Body of pancreas (tissue), 4 donors: ENCODE results near the gene EMP3. TPM values are rescaled to one million over a fixed set of nuclear protein-coding genes. Genes with fewer than 3 reads are reported as not detected.
"Not testable (repeated sequence)": the region's sequence is repeated elsewhere in the genome, so short reads cannot be mapped to it uniquely, and the experiment has no call there.

ENCODE experiments used
- ATAC-seq: fragments of 150-250 bp; one replicate; pipeline ENCODE4 v1.9.1; 2016
- DNase-seq, 4 donors: peaks; one replicate each; pipeline ENCODE4 v3.0.0-alpha.2; 2019
- H3K27ac ChIP-seq, 4 donors: fragments of 200-600 bp; sonication (generic); 1 replicate in 3 of 4; 2 replicates in 1 of 4; pipeline versions ENCODE4 v1.5.1 to v1.6.1; 2016 to 2019; ENCODE audit warnings: mild to moderate bottlenecking in 1 of 4, mixed read lengths in 1 of 4, moderate library complexity in 1 of 4
- H3K27me3 ChIP-seq, 2 donors: fragments of 200-600 bp; sonication (generic); one replicate each; pipeline ENCODE4 v1.6.0; 2016; ENCODE audit warnings: mild to moderate bottlenecking in 1 of 2
- H3K36me3 ChIP-seq, 2 donors: fragments of 200-600 bp; sonication (generic); replicated peaks in 1 of 2; 2 replicates each; pipeline ENCODE4 v1.5.1; 2016; ENCODE audit warnings: low read depth in 2 of 2; ENCODE audit not compliant: insufficient read depth in 1 of 2
- H3K4me1 ChIP-seq: fragments of 200-600 bp; sonication (generic); one replicate; pipeline ENCODE4 v1.6.0; 2016
- H3K4me3 ChIP-seq, 2 donors: fragments of 200-600 bp; sonication (generic); 1 replicate in 1 of 2; 2 replicates in 1 of 2; pipeline ENCODE4 v1.5.1; 2016 to 2019
- H3K9me3 ChIP-seq, 3 donors: fragments of 200-600 bp; sonication (generic); 1 replicate in 2 of 3; 2 replicates in 1 of 3; pipeline ENCODE4 v1.5.1; 2016
- POLR2A ChIP-seq, 3 donors: fragments of 450-650 bp; IDR thresholded peaks; one replicate each; pipeline ENCODE4 v1.6.1; 2016; ENCODE audit warnings: antibody characterized with exemption in 3 of 3, mild to moderate bottlenecking in 2 of 3
- WGBS, 2 donors: methylation state at CpG; one replicate each; pipeline ENCODE4 v1.1.5; 2017; 5-methylcytosine and 5-hydroxymethylcytosine counted together
- intact Hi-C: fragments of 100-400 bp; cut with DNase I; formaldehyde crosslinking; loops from one replicate; pipeline ENCODE4 v1.15.1; 2023
- total RNA-seq, 2 donors: library from RNA; depleted of rRNA; stranded (reverse); fragments of >200 nt; gene quantifications; one replicate each; pipeline ENCODE4 v1.1.0, GENCODE V29; 2016
- TF ChIP-seq, protein P1 (sequence below), 7 experiments: fragments of 450-650 bp in 4 of 7; fragments of 200-600 bp in 3 of 7; sonication (generic) in 3 of 7; IDR thresholded peaks; one replicate each; pipeline ENCODE4 v1.5.1; 2016 to 2019; ENCODE audit warnings: antibody characterized with exemption in 7 of 7

EMP3 gene
- total RNA-seq, 2 donors from 2014 or later, result 2.6 to 7.0 TPM

GRCh38 chr19:48303367-48303766 lies 22.0 kb upstream of the EMP3 start:
- no peaks in the 10 kb centered on the region for H3K9me3 ChIP-seq
- intact Hi-C loops, result no loop called here
- no peak overlapping the region for H3K27ac ChIP-seq
- H3K4me3 ChIP-seq, result no peak overlapping the region
- DNase-seq, result no peak
- H3K27me3 ChIP-seq, result no peaks in the 10 kb centered on the region
- H3K4me1 ChIP-seq, result no peaks in the 10 kb centered on the region
- ATAC-seq, result no peak
- 75 to 77% methylated on average over 8 to 11 of the region's 13 CpGs for WGBS, 2 donors
- no peak for TF ChIP-seq POLR2A (IDR thresholded peaks at IDR 0.05)
- TF ChIP-seq, protein P1, sequence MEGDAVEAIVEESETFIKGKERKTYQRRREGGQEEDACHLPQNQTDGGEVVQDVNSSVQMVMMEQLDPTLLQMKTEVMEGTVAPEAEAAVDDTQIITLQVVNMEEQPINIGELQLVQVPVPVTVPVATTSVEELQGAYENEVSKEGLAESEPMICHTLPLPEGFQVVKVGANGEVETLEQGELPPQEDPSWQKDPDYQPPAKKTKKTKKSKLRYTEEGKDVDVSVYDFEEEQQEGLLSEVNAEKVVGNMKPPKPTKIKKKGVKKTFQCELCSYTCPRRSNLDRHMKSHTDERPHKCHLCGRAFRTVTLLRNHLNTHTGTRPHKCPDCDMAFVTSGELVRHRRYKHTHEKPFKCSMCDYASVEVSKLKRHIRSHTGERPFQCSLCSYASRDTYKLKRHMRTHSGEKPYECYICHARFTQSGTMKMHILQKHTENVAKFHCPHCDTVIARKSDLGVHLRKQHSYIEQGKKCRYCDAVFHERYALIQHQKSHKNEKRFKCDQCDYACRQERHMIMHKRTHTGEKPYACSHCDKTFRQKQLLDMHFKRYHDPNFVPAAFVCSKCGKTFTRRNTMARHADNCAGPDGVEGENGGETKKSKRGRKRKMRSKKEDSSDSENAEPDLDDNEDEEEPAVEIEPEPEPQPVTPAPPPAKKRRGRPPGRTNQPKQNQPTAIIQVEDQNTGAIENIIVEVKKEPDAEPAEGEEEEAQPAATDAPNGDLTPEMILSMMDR (IDR thresholded peaks at IDR 0.05), result no peak
- H3K36me3 ChIP-seq, result no peaks in the 10 kb centered on the region

- no peak for TF ChIP-seq POLR2A (IDR thresholded peaks at IDR 0.05)
- TF ChIP-seq, protein P1 (IDR thresholded peaks at IDR 0.05), result no peak
- Histone ChIP-seq H3K27me3 (no peaks in the 10 kb centered on the region), H3K9me3 (no peaks in the 10 kb centered on the region), H3K4me3 (no peak overlapping the region), H3K36me3 (no peaks in the 10 kb centered on the region), H3K4me1 (no peaks in the 10 kb centered on the region), H3K27ac (no peak overlapping the region)
- 77 to 81% methylated on average over 10 to 19 of the region's 19 CpGs for WGBS, 2 donors
- intact Hi-C loops, result no loop called here
- ATAC-seq (no peak), DNase-seq (no peak)
These were observed 21.5 kb upstream of the EMP3 start for GRCh38 chr19:48303866-48304265.

DNA sequence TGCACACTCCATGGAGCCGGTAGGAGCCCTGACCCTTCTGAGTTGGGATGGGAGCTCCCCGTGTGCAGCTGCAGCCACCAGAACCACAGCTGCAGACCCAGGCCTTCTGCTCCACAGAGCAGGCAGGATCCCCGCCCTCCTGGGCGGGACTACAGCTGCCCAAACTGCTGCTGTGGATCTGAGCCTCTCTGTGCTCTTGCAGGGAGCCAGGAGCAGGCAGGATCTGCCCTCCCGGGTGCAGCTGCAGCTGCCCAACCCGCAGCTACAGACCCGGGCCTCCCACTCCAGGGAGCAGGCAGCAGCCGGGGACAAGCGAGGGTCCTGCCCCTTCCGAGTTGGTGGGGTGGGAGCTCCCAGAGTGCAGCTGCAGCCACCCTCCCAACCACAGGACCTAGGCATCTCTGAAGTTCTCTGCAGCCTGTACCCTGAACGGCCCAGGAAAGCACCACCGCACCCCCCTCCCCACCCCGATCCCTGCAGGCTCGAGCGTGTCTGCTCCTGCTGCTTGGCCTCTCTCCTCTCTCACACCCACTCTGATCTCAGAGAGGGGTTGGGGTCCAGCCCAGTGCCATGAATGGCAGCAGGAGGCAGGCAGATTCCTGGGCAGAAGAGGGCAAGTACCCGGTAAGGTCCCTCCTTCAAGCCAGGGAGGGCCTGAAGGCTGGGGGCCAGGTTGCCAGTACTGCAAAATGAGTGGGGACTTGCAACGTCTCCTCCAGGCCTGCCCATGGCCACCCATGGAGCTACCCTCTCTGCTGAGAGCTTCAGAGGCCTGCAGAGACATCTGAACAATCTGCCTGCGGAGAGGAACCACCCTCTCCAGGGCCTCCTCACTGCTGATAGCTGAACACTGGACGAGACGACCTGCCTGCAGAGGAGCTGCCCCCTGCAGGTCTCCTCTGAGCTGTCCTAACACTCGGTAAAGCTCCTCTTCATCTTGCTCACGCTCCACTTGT lies 16.4 kb upstream of the EMP3 start:
- WGBS, 2 donors, result 40 to 71% methylated on average over 3 to 21 of the region's 22 CpGs
- H3K4me3 ChIP-seq, result no peak overlapping the region
- no peak overlapping the region for H3K27ac ChIP-seq
- intact Hi-C loops, result no loop called here
- TF ChIP-seq, protein P1 (IDR thresholded peaks at IDR 0.05), result no peak
- TF ChIP-seq POLR2A (IDR thresholded peaks at IDR 0.05), result no peak
- no peaks in the 10 kb centered on the region for H3K27me3 ChIP-seq
- H3K36me3 ChIP-seq, result no peaks in the 10 kb centered on the region
- H3K9me3 ChIP-seq, result no peaks in the 10 kb centered on the region
- no peaks in the 10 kb centered on the region for H3K4me1 ChIP-seq
- ATAC-seq, result no peak
- no peak for DNase-seq

DNA sequence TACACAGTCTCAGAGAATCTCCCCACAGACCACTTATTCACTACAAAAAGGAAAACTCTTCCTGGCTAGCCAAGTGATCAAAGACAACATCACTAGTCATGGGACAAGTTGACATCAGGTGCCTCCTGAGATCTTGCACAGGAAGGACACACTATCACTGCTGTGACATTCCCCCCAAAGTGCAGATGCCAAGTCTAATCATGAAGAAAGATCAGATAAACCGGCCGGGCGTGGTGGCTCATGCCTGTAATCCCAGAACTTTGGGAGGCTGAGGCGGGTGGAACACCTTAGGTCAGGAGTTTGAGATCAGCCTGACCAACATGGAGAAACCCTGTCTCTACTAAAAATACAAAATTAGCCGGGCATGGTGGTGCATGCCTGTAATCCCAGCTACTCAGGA lies 15.6 kb upstream of the EMP3 start:
- not testable (repeated sequence) for H3K27ac ChIP-seq, ATAC-seq, H3K27me3 ChIP-seq, H3K4me3 ChIP-seq, H3K36me3 ChIP-seq, H3K9me3 ChIP-seq, H3K4me1 ChIP-seq, DNase-seq
- intact Hi-C loops, result loop anchor here (10.0 kb wide), 1 partner anchor 285 kb away; no protein-coding TSS in a partner anchor
- WGBS, 2 donors, result 60 to 79% methylated on average over 4 to 5 of the region's 5 CpGs

- Histone ChIP-seq H3K9me3 (no peaks in the 10 kb centered on the region), H3K27ac (no peak overlapping the region), H3K4me3 (no peak overlapping the region), H3K4me1 (no peaks in the 10 kb centered on the region), H3K36me3 (no peaks in the 10 kb centered on the region), H3K27me3 (no peaks in the 10 kb centered on the region)
- no peak for DNase-seq
- TF ChIP-seq POLR2A (IDR thresholded peaks at IDR 0.05), result no peak
- TF ChIP-seq, protein P1 (IDR thresholded peaks at IDR 0.05), result no peak
- ATAC-seq, result peak; percentile 50
- 44 to 58% methylated on average over 7 of the region's 7 CpGs for WGBS, 2 donors
- intact Hi-C loops, result loop anchor here (10.0 kb wide), 1 partner anchor 285 kb away; no protein-coding TSS in a partner anchor
These were observed 15.1 kb upstream of the EMP3 start for GRCh38 chr19:48310227-48310626.
